HG02973 (cell line): ENCODE measurements around the gene C3AR1.
A peak's percentile ranks its signal among the peaks of the same experiment; 100 is the strongest.

ENCODE experiments used
- ATAC-seq: cut with Tn5 transposase; IDR thresholded peaks from one replicate; pipeline ENCODE4 v1.9.1; 2021; ENCODE audit warnings: moderate library complexity; ENCODE audit not compliant: unreplicated experiment

C3AR1 gene

GRCh38 chr12:8058506-8058905 is 7.7 kb downstream of the C3AR1 start:
- ATAC-seq = no peak

GRCh38 chr12:8057839-8058238 is 8.3 kb downstream of the C3AR1 start:
- ATAC-seq = no peak

- no peak for ATAC-seq
These were observed 8.9 kb downstream of the C3AR1 start for GRCh38 chr12:8057306-8057705.

GRCh38 chr12:8054816-8055215 is 11.3 kb downstream of the C3AR1 start:
- ATAC-seq = no peak

- no peak for ATAC-seq
These were observed 13.5 kb downstream of the C3AR1 start for GRCh38 chr12:8052679-8053078.

GRCh38 chr12:8050600-8051250 is 15.4 kb downstream of the C3AR1 start:
- no peak for ATAC-seq

- no peak for ATAC-seq
These were observed 17.3 kb downstream of the C3AR1 start for GRCh38 chr12:8048906-8049305.

GRCh38 chr12:8047842-8048241 is 18.3 kb downstream of the C3AR1 start:
- ATAC-seq = no peak

GRCh38 chr12:8045952-8046944 is 19.9 kb downstream of the C3AR1 start:
- no peak for ATAC-seq

- no peak for ATAC-seq
These were observed 25.4 kb downstream of the C3AR1 start for GRCh38 chr12:8040791-8041190.

- ATAC-seq = no peak
These were observed 27.5 kb downstream of the C3AR1 start for GRCh38 chr12:8038659-8039114.

- ATAC-seq = no peak
These were observed 28.2 kb downstream of the C3AR1 start for GRCh38 chr12:8037947-8038346.

GRCh38 chr12:8037046-8037663 is 29.0 kb downstream of the C3AR1 start:
- ATAC-seq = no peak

GRCh38 chr12:8036346-8036745 is 29.8 kb downstream of the C3AR1 start:
- no peak for ATAC-seq

- no peak for ATAC-seq
These were observed 30.6 kb downstream of the C3AR1 start for GRCh38 chr12:8035440-8036010.

GRCh38 chr12:8034802-8035201 is 31.4 kb downstream of the C3AR1 start:
- no peak for ATAC-seq

GRCh38 chr12:8033153-8034044 is 32.8 kb downstream of the C3AR1 start:
- no peak for ATAC-seq

GRCh38 chr12:8032242-8033152 is 33.7 kb downstream of the C3AR1 start, which contains the start of gene FOXJ2:
TSS of gene FOXJ2 (plus strand) at chr12:8032716. CDS start at chr12:8039833, 7,117 bp downstream.
- peak; percentile 66 for ATAC-seq

GRCh38 chr12:8031872-8032241 is 34.3 kb downstream of the C3AR1 start:
- ATAC-seq = no peak
